Liver (tissue), 9 donors: ENCODE results near the gene PELI3. TPM values are rescaled to one million over a fixed set of nuclear protein-coding genes. Genes with fewer than 3 reads are reported as not detected.

Experiments
- DNase-seq: peaks from one replicate; pipeline ENCODE4 v3.0.0-alpha.2; 2017; ENCODE audit warnings: low spot score
- H3K27ac ChIP-seq, 2 donors: one replicate each; pipeline ENCODE4 v1.7.0; 2013; ENCODE audit warnings: inconsistent platforms in 2 of 2, low read length in 2 of 2, control low read depth in 1 of 2, low read depth in 1 of 2, mild to moderate bottlenecking in 1 of 2
- H3K27me3 ChIP-seq, 4 donors: one replicate each; pipeline versions ENCODE4 v1.6.1 to v1.7.0; 2013; ENCODE audit warnings: low read length in 3 of 4, inconsistent platforms in 1 of 4, mild to moderate bottlenecking in 1 of 4, moderate library complexity in 1 of 4; ENCODE audit not compliant: control insufficient read depth in 4 of 4, insufficient read depth in 4 of 4
- H3K36me3 ChIP-seq, 4 donors: one replicate each; pipeline versions ENCODE4 v1.6.1 to v1.7.0; 2013; ENCODE audit warnings: low read length in 3 of 4, mild to moderate bottlenecking in 3 of 4, low read depth in 1 of 4, moderate library complexity in 1 of 4; ENCODE audit not compliant: control insufficient read depth in 4 of 4, insufficient read depth in 3 of 4
- H3K4me1 ChIP-seq, 4 donors: one replicate each; pipeline versions ENCODE4 v1.6.1 to v1.7.0; 2013; ENCODE audit warnings: low read length in 3 of 4, mild to moderate bottlenecking in 3 of 4, moderate library complexity in 1 of 4; ENCODE audit not compliant: control insufficient read depth in 4 of 4, insufficient read depth in 4 of 4
- H3K4me3 ChIP-seq, 3 donors: one replicate each; pipeline versions ENCODE4 v1.6.1 to v1.7.0; 2013; ENCODE audit warnings: low read length in 3 of 3, control low read depth in 1 of 3, low read depth in 1 of 3, mild to moderate bottlenecking in 1 of 3
- H3K9ac ChIP-seq, 2 donors: one replicate each; pipeline ENCODE4 v1.7.0; 2013; ENCODE audit warnings: low read length in 2 of 2, mild to moderate bottlenecking in 2 of 2, moderate library complexity in 2 of 2, control low read depth in 1 of 2, low read depth in 1 of 2
- H3K9me3 ChIP-seq, 4 donors: one replicate each; pipeline versions ENCODE4 v1.6.1 to v1.7.0; 2013; ENCODE audit warnings: low read length in 3 of 4; ENCODE audit not compliant: control insufficient read depth in 4 of 4
- EGR1 ChIP-seq, 2 donors: IDR thresholded peaks; 2 replicates each; pipeline ENCODE4 v1.6.1; 2016 to 2018; ENCODE audit warnings: antibody characterized with exemption in 2 of 2, low read depth in 2 of 2
- FOXA1 ChIP-seq: IDR thresholded peaks from 2 replicates; pipeline ENCODE4 v1.6.1; 2016; ENCODE audit warnings: antibody characterized with exemption
- FOXA2 ChIP-seq: IDR thresholded peaks from 2 replicates; pipeline ENCODE4 v1.6.1; 2016; ENCODE audit warnings: antibody characterized with exemption
- GABPA ChIP-seq, 2 donors: IDR thresholded peaks in 1 of 2; conservative IDR thresholded peaks in 1 of 2; 2 replicates each; pipeline ENCODE4 v1.6.1; 2016; ENCODE audit warnings: antibody characterized with exemption in 2 of 2, mild to moderate bottlenecking in 1 of 2, moderate library complexity in 1 of 2
- HNF4A ChIP-seq, 2 donors: conservative IDR thresholded peaks; 2 replicates each; pipeline ENCODE4 v1.6.1; 2016; ENCODE audit warnings: antibody characterized with exemption in 2 of 2, mild to moderate bottlenecking in 2 of 2
- HNF4G ChIP-seq: IDR thresholded peaks from 2 replicates; pipeline ENCODE4 v1.6.1; 2016; ENCODE audit warnings: antibody characterized with exemption
- JUND ChIP-seq, 2 donors: IDR thresholded peaks; 2 replicates each; pipeline ENCODE4 v1.6.1; 2016; ENCODE audit warnings: antibody characterized with exemption in 2 of 2
- NR2F2 ChIP-seq: IDR thresholded peaks from 2 replicates; pipeline ENCODE4 v1.6.1; 2016; ENCODE audit warnings: antibody characterized with exemption
- RAD21 ChIP-seq, 2 donors: IDR thresholded peaks; 2 replicates each; pipeline ENCODE4 v1.6.1; 2016; ENCODE audit warnings: antibody characterized with exemption in 2 of 2, mild to moderate bottlenecking in 2 of 2
- RXRA ChIP-seq, 2 donors: IDR thresholded peaks; 2 replicates each; pipeline ENCODE4 v1.6.1; 2017 to 2018; ENCODE audit warnings: antibody characterized with exemption in 2 of 2, mild to moderate bottlenecking in 1 of 2
- SP1 ChIP-seq: IDR thresholded peaks from 2 replicates; pipeline ENCODE4 v1.6.1; 2018; ENCODE audit warnings: antibody characterized with exemption, mild to moderate bottlenecking
- TAF1 ChIP-seq: conservative IDR thresholded peaks from 2 replicates; pipeline ENCODE4 v1.6.1; 2016; ENCODE audit warnings: antibody characterized with exemption, mild to moderate bottlenecking
- YY1 ChIP-seq: IDR thresholded peaks from 2 replicates; pipeline ENCODE4 v1.6.1; 2016; ENCODE audit warnings: antibody characterized with exemption, mild to moderate bottlenecking
- WGBS: extraction: QIAGEN DNeasy Blood & Tissue Kit; methylation state at CpG from one replicate; pipeline ENCODE4 v1.1.7; 2013; 5-methylcytosine and 5-hydroxymethylcytosine counted together
- polyA plus RNA-seq, 2 donors: library from polyadenylated mRNA; stranded (reverse) in 1 of 2; unstranded in 1 of 2; fragments of 200-250 nt in 1 of 2; fragments of >200 nt in 1 of 2; fragmentation: Nextera tagmentation in 1 of 2; extraction: Ambion mirVana in 1 of 2; gene quantifications; one replicate each; pipeline versions ENCODE4 v1.2.1 to v1.2.3, GENCODE V29; 2013 to 2015
- total RNA-seq, 2 donors: library from RNA; depleted of rRNA; stranded (reverse); fragments of >200 nt; gene quantifications; one replicate each; pipeline ENCODE4 v1.2.3, GENCODE V29; 2014
- TF ChIP-seq, protein P1 (sequence below): IDR thresholded peaks from 2 replicates; pipeline ENCODE4 v1.6.1; 2016; ENCODE audit warnings: antibody characterized with exemption
- TF ChIP-seq, protein P2 (sequence below): fragments of 150-350 bp; IDR thresholded peaks from 2 replicates; pipeline ENCODE4 v1.5.1; 2017; ENCODE audit warnings: improper control_type of control experiment, low read depth, low read length; ENCODE audit not compliant: missing input control
- TF ChIP-seq, protein P3 (sequence below): IDR thresholded peaks from 2 replicates; pipeline ENCODE4 v1.6.1; 2016; ENCODE audit warnings: antibody characterized with exemption, mild to moderate bottlenecking
- TF ChIP-seq, protein P4 (sequence below): IDR thresholded peaks from 2 replicates; pipeline ENCODE4 v1.6.1; 2016; ENCODE audit warnings: antibody characterized with exemption
- TF ChIP-seq, protein P5 (sequence below): IDR thresholded peaks from 2 replicates; pipeline ENCODE4 v1.6.1; 2016; ENCODE audit warnings: antibody characterized with exemption
- donor health status: healthy.
- donor health status: healthy.
- donor health status: healthy.
- donor health status: healthy.
- donor health status: healthy.

The PELI3 gene
- total and polyA plus RNA-seq, 4 donors, result 1.7 to 5.4 (median 2.1) TPM

DNA sequence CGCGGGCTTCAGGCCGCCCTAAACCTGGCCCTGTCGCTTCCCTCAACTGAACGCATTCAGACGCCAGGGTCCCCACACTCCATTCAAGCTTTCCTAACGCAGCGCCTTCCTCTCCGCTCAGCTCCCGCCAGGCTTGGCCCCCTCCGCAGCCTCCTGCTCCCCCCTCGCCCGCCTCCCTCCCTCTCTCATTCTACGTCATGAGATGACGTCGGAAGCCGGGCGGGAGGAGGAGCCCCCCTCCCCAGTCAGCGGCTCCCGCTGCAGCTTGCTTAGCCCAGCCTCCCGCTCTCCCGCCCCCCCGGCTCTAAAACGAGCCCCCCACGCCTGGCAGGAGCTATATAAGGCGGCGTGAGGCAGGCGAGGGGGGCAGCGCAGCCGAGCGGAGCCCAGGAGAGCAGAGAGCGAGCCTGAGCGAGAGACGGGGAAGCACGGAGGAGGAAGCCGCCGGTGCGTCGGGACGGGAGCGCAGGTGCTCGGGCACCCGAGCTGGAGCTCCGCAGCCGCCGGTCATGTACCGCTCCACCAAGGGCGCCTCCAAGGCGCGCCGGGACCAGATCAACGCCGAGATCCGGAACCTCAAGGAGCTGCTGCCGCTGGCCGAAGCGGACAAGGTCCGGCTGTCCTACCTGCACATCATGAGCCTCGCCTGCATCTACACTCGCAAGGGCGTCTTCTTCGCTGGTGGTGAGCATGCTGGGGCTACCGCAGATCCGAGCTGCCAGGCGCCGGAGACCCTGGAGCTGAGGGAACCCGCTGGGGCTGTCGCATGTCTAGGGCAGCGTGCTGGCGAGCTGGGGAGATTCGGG is 45.8 kb upstream of the PELI3 start, which contains the start of gene NPAS4:
NPAS4 (plus strand) TSS at position 365 of the 806 bp plus-strand sequence; CDS start at position 510, 145 bp downstream.
- Histone ChIP-seq H3K9ac (no peak within 1 kb of the TSS), H3K27ac (no peak within 1 kb of the TSS), H3K4me1 (peaks cover 0 to 6% (median 0%) of the 10 kb centered on the region in 4 donors), H3K9me3 (no peaks in the 10 kb centered on the region), H3K4me3 (no peak within 1 kb of the TSS), H3K27me3 (peaks cover 0 to 6% (median 0%) of the 10 kb centered on the region in 4 donors), H3K36me3 (no peaks in the 10 kb centered on the region)
- TF ChIP-seq FOXA1 (no peak), RXRA (IDR thresholded peaks at IDR 0.05) (no peak), HNF4G (no peak), EGR1 (IDR thresholded peaks at IDR 0.05; ENCODE audit: low read depth in 2 of 2) (no peak), JUND (IDR thresholded peaks at IDR 0.05) (no peak), SP1 (no peak), YY1 (no peak), NR2F2 (no peak), HNF4A (conservative IDR thresholded peaks at IDR 0.05) (no peak), RAD21 (IDR thresholded peaks at IDR 0.05) (no peak), TAF1 (no peak), GABPA (IDR thresholded peaks at IDR 0.05 in 1 of 2, conservative IDR thresholded peaks at IDR 0.05 in 1 of 2) (no peak), FOXA2 (no peak)
- TF ChIP-seq, protein P1, sequence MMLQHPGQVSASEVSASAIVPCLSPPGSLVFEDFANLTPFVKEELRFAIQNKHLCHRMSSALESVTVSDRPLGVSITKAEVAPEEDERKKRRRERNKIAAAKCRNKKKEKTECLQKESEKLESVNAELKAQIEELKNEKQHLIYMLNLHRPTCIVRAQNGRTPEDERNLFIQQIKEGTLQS, result no peak
- TF ChIP-seq, protein P2, sequence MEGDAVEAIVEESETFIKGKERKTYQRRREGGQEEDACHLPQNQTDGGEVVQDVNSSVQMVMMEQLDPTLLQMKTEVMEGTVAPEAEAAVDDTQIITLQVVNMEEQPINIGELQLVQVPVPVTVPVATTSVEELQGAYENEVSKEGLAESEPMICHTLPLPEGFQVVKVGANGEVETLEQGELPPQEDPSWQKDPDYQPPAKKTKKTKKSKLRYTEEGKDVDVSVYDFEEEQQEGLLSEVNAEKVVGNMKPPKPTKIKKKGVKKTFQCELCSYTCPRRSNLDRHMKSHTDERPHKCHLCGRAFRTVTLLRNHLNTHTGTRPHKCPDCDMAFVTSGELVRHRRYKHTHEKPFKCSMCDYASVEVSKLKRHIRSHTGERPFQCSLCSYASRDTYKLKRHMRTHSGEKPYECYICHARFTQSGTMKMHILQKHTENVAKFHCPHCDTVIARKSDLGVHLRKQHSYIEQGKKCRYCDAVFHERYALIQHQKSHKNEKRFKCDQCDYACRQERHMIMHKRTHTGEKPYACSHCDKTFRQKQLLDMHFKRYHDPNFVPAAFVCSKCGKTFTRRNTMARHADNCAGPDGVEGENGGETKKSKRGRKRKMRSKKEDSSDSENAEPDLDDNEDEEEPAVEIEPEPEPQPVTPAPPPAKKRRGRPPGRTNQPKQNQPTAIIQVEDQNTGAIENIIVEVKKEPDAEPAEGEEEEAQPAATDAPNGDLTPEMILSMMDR, result no peak
- TF ChIP-seq, protein P3, sequence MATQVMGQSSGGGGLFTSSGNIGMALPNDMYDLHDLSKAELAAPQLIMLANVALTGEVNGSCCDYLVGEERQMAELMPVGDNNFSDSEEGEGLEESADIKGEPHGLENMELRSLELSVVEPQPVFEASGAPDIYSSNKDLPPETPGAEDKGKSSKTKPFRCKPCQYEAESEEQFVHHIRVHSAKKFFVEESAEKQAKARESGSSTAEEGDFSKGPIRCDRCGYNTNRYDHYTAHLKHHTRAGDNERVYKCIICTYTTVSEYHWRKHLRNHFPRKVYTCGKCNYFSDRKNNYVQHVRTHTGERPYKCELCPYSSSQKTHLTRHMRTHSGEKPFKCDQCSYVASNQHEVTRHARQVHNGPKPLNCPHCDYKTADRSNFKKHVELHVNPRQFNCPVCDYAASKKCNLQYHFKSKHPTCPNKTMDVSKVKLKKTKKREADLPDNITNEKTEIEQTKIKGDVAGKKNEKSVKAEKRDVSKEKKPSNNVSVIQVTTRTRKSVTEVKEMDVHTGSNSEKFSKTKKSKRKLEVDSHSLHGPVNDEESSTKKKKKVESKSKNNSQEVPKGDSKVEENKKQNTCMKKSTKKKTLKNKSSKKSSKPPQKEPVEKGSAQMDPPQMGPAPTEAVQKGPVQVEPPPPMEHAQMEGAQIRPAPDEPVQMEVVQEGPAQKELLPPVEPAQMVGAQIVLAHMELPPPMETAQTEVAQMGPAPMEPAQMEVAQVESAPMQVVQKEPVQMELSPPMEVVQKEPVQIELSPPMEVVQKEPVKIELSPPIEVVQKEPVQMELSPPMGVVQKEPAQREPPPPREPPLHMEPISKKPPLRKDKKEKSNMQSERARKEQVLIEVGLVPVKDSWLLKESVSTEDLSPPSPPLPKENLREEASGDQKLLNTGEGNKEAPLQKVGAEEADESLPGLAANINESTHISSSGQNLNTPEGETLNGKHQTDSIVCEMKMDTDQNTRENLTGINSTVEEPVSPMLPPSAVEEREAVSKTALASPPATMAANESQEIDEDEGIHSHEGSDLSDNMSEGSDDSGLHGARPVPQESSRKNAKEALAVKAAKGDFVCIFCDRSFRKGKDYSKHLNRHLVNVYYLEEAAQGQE, result no peak
- TF ChIP-seq, protein P4, sequence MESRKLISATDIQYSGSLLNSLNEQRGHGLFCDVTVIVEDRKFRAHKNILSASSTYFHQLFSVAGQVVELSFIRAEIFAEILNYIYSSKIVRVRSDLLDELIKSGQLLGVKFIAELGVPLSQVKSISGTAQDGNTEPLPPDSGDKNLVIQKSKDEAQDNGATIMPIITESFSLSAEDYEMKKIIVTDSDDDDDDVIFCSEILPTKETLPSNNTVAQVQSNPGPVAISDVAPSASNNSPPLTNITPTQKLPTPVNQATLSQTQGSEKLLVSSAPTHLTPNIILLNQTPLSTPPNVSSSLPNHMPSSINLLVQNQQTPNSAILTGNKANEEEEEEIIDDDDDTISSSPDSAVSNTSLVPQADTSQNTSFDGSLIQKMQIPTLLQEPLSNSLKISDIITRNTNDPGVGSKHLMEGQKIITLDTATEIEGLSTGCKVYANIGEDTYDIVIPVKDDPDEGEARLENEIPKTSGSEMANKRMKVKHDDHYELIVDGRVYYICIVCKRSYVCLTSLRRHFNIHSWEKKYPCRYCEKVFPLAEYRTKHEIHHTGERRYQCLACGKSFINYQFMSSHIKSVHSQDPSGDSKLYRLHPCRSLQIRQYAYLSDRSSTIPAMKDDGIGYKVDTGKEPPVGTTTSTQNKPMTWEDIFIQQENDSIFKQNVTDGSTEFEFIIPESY, result no peak
- TF ChIP-seq, protein P5, sequence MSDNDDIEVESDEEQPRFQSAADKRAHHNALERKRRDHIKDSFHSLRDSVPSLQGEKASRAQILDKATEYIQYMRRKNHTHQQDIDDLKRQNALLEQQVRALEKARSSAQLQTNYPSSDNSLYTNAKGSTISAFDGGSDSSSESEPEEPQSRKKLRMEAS, result no peak
- no peak for DNase-seq
- WGBS, result 9% methylated on average over 71 of the region's 71 CpGs
